Uterus (tissue), 2 donors: ENCODE measurements around the gene MAIP1.

Experiments used
- POLR2A ChIP-seq, 2 donors: fragments of 450-650 bp; IDR thresholded peaks; one replicate each; pipeline ENCODE4 v1.6.1; 2016; ENCODE audit warnings: antibody characterized with exemption in 2 of 2, mild to moderate bottlenecking in 1 of 2, moderate library complexity in 1 of 2
- TF ChIP-seq, protein P1 (sequence below), 4 experiments: fragments of 200-600 bp in 2 of 4; fragments of 450-650 bp in 2 of 4; sonication (generic) in 2 of 4; IDR thresholded peaks; one replicate each; pipeline ENCODE4 v1.5.1; 2016 to 2019; ENCODE audit warnings: antibody characterized with exemption in 4 of 4, mild to moderate bottlenecking in 2 of 4, moderate library complexity in 1 of 4

DNA sequence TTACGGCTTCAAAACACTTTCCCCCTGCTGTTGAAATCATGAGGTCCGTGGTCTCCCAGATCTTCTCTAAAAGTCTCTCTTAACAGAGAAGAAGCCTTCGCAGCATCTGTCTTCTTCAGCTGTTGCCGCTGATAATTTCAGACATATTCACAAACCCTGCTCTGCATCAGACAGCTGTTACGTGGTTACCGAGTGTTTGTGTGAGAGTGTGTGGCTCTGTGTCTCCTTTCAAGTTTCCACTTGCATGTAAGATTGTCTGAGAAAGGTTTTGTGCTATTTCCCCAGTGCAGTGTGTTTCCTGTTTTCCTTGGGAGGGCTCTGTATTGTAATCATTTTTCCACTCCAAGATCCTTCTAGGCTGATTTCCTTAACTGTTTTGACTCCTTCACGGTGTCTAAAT, 32.8 kb downstream of the MAIP1 start:
- TF ChIP-seq, protein P1, sequence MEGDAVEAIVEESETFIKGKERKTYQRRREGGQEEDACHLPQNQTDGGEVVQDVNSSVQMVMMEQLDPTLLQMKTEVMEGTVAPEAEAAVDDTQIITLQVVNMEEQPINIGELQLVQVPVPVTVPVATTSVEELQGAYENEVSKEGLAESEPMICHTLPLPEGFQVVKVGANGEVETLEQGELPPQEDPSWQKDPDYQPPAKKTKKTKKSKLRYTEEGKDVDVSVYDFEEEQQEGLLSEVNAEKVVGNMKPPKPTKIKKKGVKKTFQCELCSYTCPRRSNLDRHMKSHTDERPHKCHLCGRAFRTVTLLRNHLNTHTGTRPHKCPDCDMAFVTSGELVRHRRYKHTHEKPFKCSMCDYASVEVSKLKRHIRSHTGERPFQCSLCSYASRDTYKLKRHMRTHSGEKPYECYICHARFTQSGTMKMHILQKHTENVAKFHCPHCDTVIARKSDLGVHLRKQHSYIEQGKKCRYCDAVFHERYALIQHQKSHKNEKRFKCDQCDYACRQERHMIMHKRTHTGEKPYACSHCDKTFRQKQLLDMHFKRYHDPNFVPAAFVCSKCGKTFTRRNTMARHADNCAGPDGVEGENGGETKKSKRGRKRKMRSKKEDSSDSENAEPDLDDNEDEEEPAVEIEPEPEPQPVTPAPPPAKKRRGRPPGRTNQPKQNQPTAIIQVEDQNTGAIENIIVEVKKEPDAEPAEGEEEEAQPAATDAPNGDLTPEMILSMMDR (IDR thresholded peaks at IDR 0.05): no peak
- no peak for TF ChIP-seq POLR2A (IDR thresholded peaks at IDR 0.05)
